K562 (cell line): ENCODE results near the gene TMEM135. TPM values are rescaled to one million over a fixed set of nuclear protein-coding genes. Genes with fewer than 3 reads are reported as not detected.

ENCODE experiments used
- ATF3 ChIP-seq, 2 experiments: fragments of 450-650 bp in 1 of 2; sonication (generic) in 1 of 2; formaldehyde crosslinking in 1 of 2; IDR thresholded peaks in 1 of 2; conservative IDR thresholded peaks in 1 of 2; 2 replicates each; pipeline versions ENCODE4 v1.6.1 to v1.8.1; 2016 to 2023; ENCODE audit warnings: mild to moderate bottlenecking in 2 of 2, moderate library complexity in 2 of 2, inconsistent platforms in 1 of 2, missing genetic modification reagents in 1 of 2
- MLLT1 ChIP-seq, 2 experiments: fragments of 450-650 bp; IDR thresholded peaks; 2 replicates each; pipeline ENCODE4 v1.6.1; 2016
- PKNOX1 ChIP-seq: fragments of 450-650 bp; IDR thresholded peaks from 2 replicates; pipeline ENCODE4 v1.6.1; 2016
- REST ChIP-seq, 2 experiments: fragments of 450-650 bp; formaldehyde crosslinking in 1 of 2; IDR thresholded peaks; 2 replicates each; pipeline versions ENCODE4 v1.4.0 to v1.6.1; 2014 to 2020; ENCODE audit warnings: mild to moderate bottlenecking in 2 of 2, borderline replicate concordance in 1 of 2, low read depth in 1 of 2
- SMAD3 ChIP-seq: fragments of 450-650 bp; formaldehyde crosslinking; conservative IDR thresholded peaks from 2 replicates; pipeline ENCODE4 v1.4.0; 2020; ENCODE audit warnings: mild to moderate bottlenecking
- SMARCC2 ChIP-seq: fragments of 450-650 bp; IDR thresholded peaks from 2 replicates; pipeline ENCODE4 v1.6.1; 2017; ENCODE audit warnings: antibody characterized with exemption, moderate library complexity, mild to moderate bottlenecking, low read depth
- TAF9B ChIP-seq: fragments of 450-650 bp; IDR thresholded peaks from 2 replicates; pipeline ENCODE4 v1.6.1; 2018; ENCODE audit warnings: mild to moderate bottlenecking; ENCODE audit not compliant: partially characterized antibody
- TAL1 ChIP-seq: fragments of 450-650 bp; IDR thresholded peaks from 2 replicates; pipeline ENCODE4 v1.6.1; 2016; ENCODE audit warnings: mild to moderate bottlenecking
- WHSC1 ChIP-seq: IDR thresholded peaks from one replicate; pipeline ENCODE4 v1.6.1; 2012; ENCODE audit warnings: low read length, control low read depth, inconsistent platforms
- ZC3H4 ChIP-seq: sonication (generic); formaldehyde crosslinking; IDR thresholded peaks from 2 replicates; pipeline ENCODE4 v1.9.0; 2021; ENCODE audit warnings: missing genetic modification reagents, borderline replicate concordance
- ZFP30 ChIP-seq: fragments of 250-450 bp; sonication (Bioruptor Pico); IDR thresholded peaks from 2 replicates; pipeline ENCODE4 v1.8.0; 2022; ENCODE audit warnings: moderate library complexity, mild to moderate bottlenecking, inconsistent platforms, borderline replicate concordance
- ZNF184 ChIP-seq: sonication (generic); formaldehyde crosslinking; IDR thresholded peaks from 2 replicates; pipeline ENCODE4 v1.5.0; 2020; ENCODE audit warnings: missing genetic modification reagents
- ZNF197 ChIP-seq: fragments of 200-800 bp; sonication (Bioruptor generic); IDR thresholded peaks from 2 replicates; pipeline ENCODE4 v1.6.1; 2016; ENCODE audit warnings: low read depth, missing genetic modification characterization, missing compliant biosample characterization
- polyA plus RNA-seq, 8 experiments: library from polyadenylated mRNA; depleted of rRNA in 4 of 8; stranded (reverse) in 5 of 8; unstranded in 3 of 8; fragments of >200 nt; fragmentation: Nextera tagmentation in 2 of 8; fragmentation: Illumina TruSeq in 1 of 8; extraction: Ambion mirVana in 2 of 8; extraction: Trizol in 1 of 8; gene quantifications; 2 replicates each; pipeline versions ENCODE4 v1.2.1 to v1.2.3, GENCODE V29; 2011 to 2014; ENCODE audit warnings: inconsistent platforms in 1 of 8, missing spikeins in 1 of 8
- total RNA-seq, 7 experiments: library from RNA; depleted of rRNA in 6 of 7; stranded (reverse); fragments of >200 nt in 6 of 7; fragmentation: Illumina TruSeq in 2 of 7; extraction: Trizol in 2 of 7; gene quantifications; 2 replicates each; pipeline versions ENCODE4 v1.2.1 to v1.2.3, GENCODE V29; 2011 to 2021; ENCODE audit warnings: low replicate concordance in 1 of 7

TMEM135 gene
- total and polyA plus RNA-seq, 9 of the 15 experiments (the other 6 are each of a cell fraction or from before 2014, with no cell fraction given): 17.3 to 53.6 (median 24.9) TPM

GRCh38 chr11:87037450-87038234, at the start of gene TMEM135 (continued):
- TF ChIP-seq ATF3 (IDR thresholded peaks at IDR 0.05) (no peak), ATF3 (CRISPR knock-in tag; conservative IDR thresholded peaks at IDR 0.05) (no peak), WHSC1 (no peak), MLLT1 (IDR thresholded peaks at IDR 0.05) (peak in 1 of 2 experiments; percentile 54; a peak in 1 of 4 replicates), PKNOX1 (no peak), TAL1 (no peak), ZFP30 (CRISPR knock-in tag) (no peak), TAF9B (peak; percentile 63), REST (IDR thresholded peaks at IDR 0.05; ENCODE audit: borderline replicate concordance) (0 out of 2 replicates have a peak, but pooled peaks have one; percentile 36), REST (CRISPR knock-in tag; IDR thresholded peaks at IDR 0.05; ENCODE audit: low read depth) (peak; percentile 65; the same call in 1 of the 2 replicates), SMARCC2 (0 out of 2 replicates have a peak, but pooled peaks have one; percentile 22), ZC3H4 (CRISPR knock-in tag) (no peak), ZNF184 (CRISPR knock-in tag) (no peak), ZNF197 (CRISPR knock-in tag) (no peak), SMAD3 (CRISPR knock-in tag) (no peak)
